Pancreas (tissue), 10 donors: ENCODE measurements around the gene BRI3BP. TPM values are rescaled to one million over a fixed set of nuclear protein-coding genes. Genes with fewer than 3 reads are reported as not detected.

Experiments used
- ATAC-seq, 4 donors: fragments of 200-7000 bp; cut with Tn5 transposase; one replicate each; pipeline versions ENCODE4 v1.8.0 to v1.9.1; 2020; ENCODE audit warnings: mild to moderate bottlenecking in 4 of 4, moderate library complexity in 4 of 4
- DNase-seq, 6 donors: peaks; one replicate each; pipeline ENCODE4 v3.0.0-alpha.2; 2020
- FAIRE-seq: peaks from 2 replicates; lab custom pipeline; 2012; peaks lifted over from hg19 to GRCh38; lab: Jason Lieb, UNC
- H3K27ac ChIP-seq, 4 donors: fragments of 200-600 bp; sonication (generic); 1 replicate in 3 of 4; 2 replicates in 1 of 4; pipeline versions ENCODE4 v1.5.0 to v1.8.0; 2020
- H3K27me3 ChIP-seq, 4 donors: fragments of 200-600 bp; one replicate each; pipeline ENCODE4 v1.8.0; 2021
- H3K36me3 ChIP-seq, 3 donors: fragments of 200-600 bp; sonication (generic) in 1 of 3; one replicate each; pipeline versions ENCODE4 v1.5.0 to v1.8.0; 2020 to 2021
- H3K4me1 ChIP-seq, 3 donors: fragments of 200-600 bp; one replicate each; pipeline ENCODE4 v1.8.0; 2021
- H3K4me3 ChIP-seq, 4 donors: fragments of 200-600 bp; sonication (generic) in 2 of 4; one replicate each; pipeline versions ENCODE4 v1.5.0 to v1.8.0; 2020 to 2021
- H3K9me3 ChIP-seq, 4 donors: fragments of 200-600 bp; one replicate each; pipeline ENCODE4 v1.8.0; 2021
- CTCF ChIP-seq, 4 donors: fragments of 200-600 bp; sonication (generic) in 3 of 4; IDR thresholded peaks; one replicate each; pipeline versions ENCODE4 v1.5.0 to v1.8.0; 2021; ENCODE audit warnings: antibody characterized with exemption in 4 of 4
- WGBS, 2 donors: extraction: QIAGEN DNeasy Blood & Tissue Kit; methylation state at CpG; one replicate each; pipeline ENCODE4 v1.1.7; 2013; 5-methylcytosine and 5-hydroxymethylcytosine counted together
- intact Hi-C, 3 donors: fragments of 100-400 bp; cut with DNase I; formaldehyde crosslinking; loops; one replicate each; pipeline versions ENCODE4 v1.11.1 to v1.14.2; 2022
- polyA plus RNA-seq, 2 donors: library from polyadenylated mRNA; stranded (reverse); fragments of 200-250 nt; gene quantifications; one replicate each; pipeline ENCODE4 v1.2.3, GENCODE V29; 2013
- total RNA-seq, 6 donors: library from RNA; stranded (reverse); fragmentation: NEBNext Ultra II Directional in 4 of 6; extraction: Animal tissue kit (Norgen Biotek cat#: 25700) in 4 of 6; gene quantifications; one replicate each; pipeline versions ENCODE4 v1.2.1 to v1.2.4, GENCODE V29; 2021 to 2023
- donor health status: healthy with polysubstance abuse.
- donor health status: DM: no; HTN: no; CAD: no; lungs with moderate emphysema.
- donor health status: DM: no; HTN: no; CAD: no.
- donor health status: control.
- donor health status: control.
- donor health status: Bipolar disorder and iron deficiency.
- donor health status: DM: yes; HTN: yes; CAD: no.
- donor health status: DM: no; HTN: no; CAD: no.
- donor health status: DM: no; HTN: no; CAD: no.
- donor health status: DM: yes; HTN: yes; CAD: no.

The BRI3BP gene
- total RNA-seq = 10 to 100 TPM in 2 of 6 donors, 1 to 10 TPM in 4; 2.7 to 10.6 (median 5.5) TPM
- 1 to 10 TPM; 1.5 to 2.4 TPM for polyA plus RNA-seq

- intact Hi-C loops = no loop called here
- TF ChIP-seq CTCF (IDR thresholded peaks at IDR 0.05) = no peak
- peak; percentile 7 to 54 (median 38) for ATAC-seq
Observed at GRCh38 chr12:124993626-124994436, at the start of gene BRI3BP. Gene BRI3BP, plus strand, starts transcription at chr12:124993645. Its CDS starts 146 bp downstream, at chr12:124993791.

GRCh38 chr12:124946447-124946793, 47.0 kb upstream of the BRI3BP start:
- FAIRE-seq (no peak), ATAC-seq (no peak)
- peaks cover 0 to 37% (median 4%) of the 10 kb centered on the region in 3 donors for H3K36me3 ChIP-seq

More at GRCh38 chr12:124993626-124994436, at the start of gene BRI3BP:
- Histone ChIP-seq H3K27me3 (no peaks in the 10 kb centered on the region), H3K27ac (peak within 1 kb of the TSS in 2 of 4 donors; percentile 57 to 71), H3K4me1 (peaks cover 0 to 14% (median 4%) of the 10 kb centered on the region in 3 donors), H3K4me3 (peak within 1 kb of the TSS; percentile 42 to 63 (median 54)), H3K9me3 (no peaks in the 10 kb centered on the region), H3K36me3 (no peaks in the 10 kb centered on the region)
- 0 to 1% methylated on average over 70 to 112 of the region's 112 CpGs for WGBS, 2 donors
- no peak for FAIRE-seq
- peak in 5 of 6 donors; percentile 24 to 72 (median 63) for DNase-seq

GRCh38 chr12:124947013-124947412, 46.4 kb upstream of the BRI3BP start:
- H3K9me3 ChIP-seq = no peaks in the 10 kb centered on the region
- intact Hi-C loops = no loop called here
- no peak overlapping the region for H3K27ac ChIP-seq
- H3K4me3 ChIP-seq = no peak overlapping the region
- no peaks in the 10 kb centered on the region for H3K4me1 ChIP-seq
- DNase-seq = peak in 1 of 6 donors; percentile 54
- H3K36me3 ChIP-seq = peaks cover 0 to 41% (median 4%) of the 10 kb centered on the region in 3 donors
- ATAC-seq = no peak
- no peaks in the 10 kb centered on the region for H3K27me3 ChIP-seq
- TF ChIP-seq CTCF (IDR thresholded peaks at IDR 0.05) = no peak
- WGBS, 2 donors = 89 to 94% methylated on average over 11 of the region's 11 CpGs
- no peak for FAIRE-seq

More at GRCh38 chr12:124946447-124946793, 47.0 kb upstream of the BRI3BP start:
- H3K27ac ChIP-seq = no peak overlapping the region
- DNase-seq = no peak
- H3K27me3 ChIP-seq = no peaks in the 10 kb centered on the region
- intact Hi-C loops = no loop called here
- TF ChIP-seq CTCF (IDR thresholded peaks at IDR 0.05) = no peak
- H3K4me3 ChIP-seq = no peak overlapping the region
- 87 to 92% methylated on average over 10 of the region's 10 CpGs for WGBS, 2 donors
- no peaks in the 10 kb centered on the region for H3K9me3 ChIP-seq
- H3K4me1 ChIP-seq = no peaks in the 10 kb centered on the region

GRCh38 chr12:124947561-124948398, 45.7 kb upstream of the BRI3BP start:
- ATAC-seq = no peak
- FAIRE-seq = no peak
- WGBS, 2 donors = 90 to 93% methylated on average over 20 of the region's 20 CpGs
- intact Hi-C loops = no loop called here
- Histone ChIP-seq H3K27me3 (no peaks in the 10 kb centered on the region), H3K4me3 (no peak overlapping the region), H3K4me1 (no peaks in the 10 kb centered on the region), H3K9me3 (no peaks in the 10 kb centered on the region), H3K36me3 (peaks cover 0 to 41% (median 4%) of the 10 kb centered on the region in 3 donors), H3K27ac (no peak overlapping the region)
- no peak for DNase-seq
- TF ChIP-seq CTCF (IDR thresholded peaks at IDR 0.05) = no peak
